HG02852 (cell line): ENCODE results near the gene ZCWPW2.

Experiments used
- ATAC-seq: cut with Tn5 transposase; IDR thresholded peaks from one replicate; pipeline ENCODE4 v1.9.1; 2021; ENCODE audit warnings: mild to moderate bottlenecking, moderate library complexity; ENCODE audit not compliant: unreplicated experiment

Gene ZCWPW2

DNA sequence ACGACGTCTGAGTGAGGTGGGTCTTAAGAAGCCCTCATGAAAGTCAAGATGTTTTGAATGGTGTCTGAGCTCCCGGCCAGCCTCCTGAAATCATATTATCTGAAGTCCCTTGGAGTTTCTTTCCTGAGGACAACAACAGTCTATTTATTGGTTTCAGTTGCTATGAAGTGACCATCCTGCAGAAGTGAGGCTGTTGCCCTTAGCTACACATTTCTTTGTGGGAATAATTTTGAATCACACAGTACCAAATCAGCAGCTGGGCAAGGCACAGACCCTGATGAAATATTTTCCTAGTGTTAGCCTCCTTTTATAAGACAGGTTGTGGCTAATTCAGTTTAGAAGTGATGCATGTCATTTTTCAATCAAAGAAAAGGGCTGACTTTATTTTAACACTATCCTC lies 220.8 kb downstream of the ZCWPW2 start:
- ATAC-seq, result no peak

DNA sequence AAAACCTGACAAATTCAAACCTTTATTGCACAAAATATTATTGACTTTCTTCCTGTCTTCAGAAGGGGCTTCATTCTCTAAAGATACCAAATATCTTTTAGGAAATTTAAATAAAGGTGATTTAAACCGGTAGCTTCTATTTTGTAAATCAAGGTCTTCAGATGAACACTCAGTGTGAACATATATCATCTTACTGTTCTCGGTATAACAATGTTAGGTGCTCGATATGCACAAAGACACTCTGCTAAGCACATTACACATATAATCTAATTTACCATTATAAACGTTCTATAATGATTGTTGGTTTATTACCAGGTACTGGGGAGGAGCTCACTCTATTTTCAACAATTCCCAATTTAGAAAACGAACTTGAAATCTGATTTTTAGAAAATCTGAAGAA lies 225.5 kb downstream of the ZCWPW2 start:
- no peak for ATAC-seq

DNA sequence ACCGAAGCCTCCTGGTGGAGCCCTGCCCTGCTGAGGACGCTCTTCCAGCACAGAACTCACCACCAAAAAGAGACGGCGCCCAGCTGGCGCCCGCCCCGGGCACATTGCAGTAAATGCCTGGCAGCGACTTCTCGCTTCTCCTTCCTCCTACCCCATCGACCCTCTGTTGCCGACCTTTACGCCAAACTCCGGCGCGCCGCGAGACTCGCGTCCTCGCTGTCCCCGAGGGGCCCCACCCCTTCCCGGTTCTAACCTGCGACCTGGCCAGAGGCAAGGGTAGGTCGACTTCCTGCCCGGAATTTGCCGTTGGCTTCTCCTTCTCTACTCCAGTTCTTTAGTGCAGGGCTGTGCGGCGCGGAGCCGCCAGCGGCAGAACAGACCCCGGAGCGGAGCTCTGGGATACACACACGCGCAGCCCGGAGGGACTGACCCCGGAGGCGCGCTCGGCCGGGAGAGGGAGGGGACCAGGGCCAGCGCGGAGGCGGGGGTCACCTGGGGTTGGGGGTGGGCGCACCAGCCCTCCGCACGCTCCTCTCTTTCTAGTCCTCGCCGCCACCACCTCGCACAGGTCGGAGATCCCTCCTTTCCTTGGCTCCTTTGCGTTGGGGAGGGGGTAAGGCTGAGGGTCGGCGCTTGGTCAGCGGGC lies 226.7 kb downstream of the ZCWPW2 start:
- no peak for ATAC-seq
